CD4-positive, alpha-beta T cell (primary cell): Measurements from ENCODE around the gene FNDC8. TPM values are rescaled to one million over a fixed set of nuclear protein-coding genes. Genes with fewer than 3 reads are reported as not detected.

Experiments
- ATAC-seq: fragments of 200-7000 bp; cut with Tn5 transposase; one replicate; pipeline ENCODE4 v1.10.0; 2022; ENCODE audit warnings: mild to moderate bottlenecking; ENCODE audit not compliant: poor library complexity
- CTCF ChIA-PET: fragments of 350-600 bp; sonication (Branson Sonifier 250); formaldehyde crosslinking; loops from one replicate; lab custom pipeline; 2021; ENCODE audit warnings: antibody characterized with exemption, inconsistent platforms; lab: Charles Lee
- POLR2A ChIA-PET: fragments of 350-600 bp; sonication (Branson Sonifier 250); formaldehyde crosslinking; loops from one replicate; lab custom pipeline; 2021; ENCODE audit warnings: antibody characterized with exemption, inconsistent platforms; lab: Charles Lee
- DNase-seq, 14 experiments: peaks; one replicate each; pipeline ENCODE4 v3.0.0-alpha.2; 2013 to 2020; ENCODE audit warnings: mixed read lengths in 2 of 14
- H3K27ac ChIP-seq, 2 donors: one replicate each; pipeline versions ENCODE4 v1.5.1 to v1.7.0; 2013; ENCODE audit warnings: low read length in 2 of 2, low read depth in 1 of 2, mild to moderate bottlenecking in 1 of 2
- H3K27me3 ChIP-seq, 2 experiments: 1 replicate in 1 of 2; 2 replicates in 1 of 2; pipeline versions ENCODE4 v1.6.1 to v1.7.0; 2013; ENCODE audit warnings: low read length in 2 of 2, control low read depth in 1 of 2, mild to moderate bottlenecking in 1 of 2, moderate library complexity in 1 of 2; ENCODE audit not compliant: insufficient read depth in 2 of 2, control insufficient read depth in 1 of 2
- H3K36me3 ChIP-seq: one replicate; pipeline ENCODE4 v1.6.1; 2013; ENCODE audit warnings: low read length, control low read depth; ENCODE audit not compliant: insufficient read depth
- H3K4me1 ChIP-seq: one replicate; pipeline ENCODE4 v1.6.1; 2013; ENCODE audit warnings: low read length, control low read depth; ENCODE audit not compliant: insufficient read depth
- H3K4me3 ChIP-seq: one replicate; pipeline ENCODE4 v1.5.1; 2013; ENCODE audit warnings: mild to moderate bottlenecking, low read length, moderate library complexity
- H3K9me3 ChIP-seq, 2 experiments: 1 replicate in 1 of 2; 2 replicates in 1 of 2; pipeline versions ENCODE4 v1.6.1 to v1.7.0; 2013; ENCODE audit warnings: low read length in 2 of 2, mild to moderate bottlenecking in 2 of 2, control low read depth in 1 of 2, moderate library complexity in 1 of 2; ENCODE audit not compliant: control insufficient read depth in 1 of 2, insufficient read depth in 1 of 2
- H3K27ac Mint-ChIP-seq: one replicate; pipeline ENCODE4 v1.8.0; 2020; ENCODE audit warnings: mixed read lengths
- H3K27me3 Mint-ChIP-seq: one replicate; pipeline ENCODE4 v1.8.0; 2021; ENCODE audit warnings: mixed read lengths
- H3K36me3 Mint-ChIP-seq: one replicate; pipeline ENCODE4 v1.8.0; 2021; ENCODE audit warnings: low read depth, mixed read lengths
- H3K4me1 Mint-ChIP-seq: one replicate; pipeline ENCODE4 v1.8.0; 2021; ENCODE audit warnings: low read depth, mixed read lengths
- H3K4me3 Mint-ChIP-seq: one replicate; pipeline ENCODE4 v1.8.0; 2020; ENCODE audit warnings: mild to moderate bottlenecking, mixed read lengths
- H3K9me3 Mint-ChIP-seq: one replicate; pipeline ENCODE4 v1.8.0; 2020; ENCODE audit warnings: mixed read lengths
- intact Hi-C, 2 experiments: fragments of 100-400 bp; cut with DNase I in 1 of 2; cut with micrococcal nuclease in 1 of 2; formaldehyde crosslinking; loops; one replicate each; pipeline versions ENCODE4 v1.15.1 to v1.9.0; 2023 to 2025; cut with DNase I, micrococcal nuclease
- polyA plus RNA-seq, 2 donors: library from polyadenylated mRNA; unstranded; fragments of 120-200 nt; gene quantifications; one replicate each; pipeline ENCODE4 v1.2.1, GENCODE V29; 2013
- total RNA-seq, 174 experiments: library from RNA in 2 of 174; stranded (reverse) in 2 of 174; gene quantifications; one replicate each; pipeline ENCODE4 v1.2.3 and lab custom pipeline; 2021 to 2026
- TF ChIP-seq, protein P1 (sequence below): fragments of 200-600 bp; IDR thresholded peaks from one replicate; pipeline ENCODE4 v1.8.0; 2022; ENCODE audit warnings: antibody characterized with exemption, mild to moderate bottlenecking

FNDC8 gene
- total RNA-seq: not detected
- polyA plus RNA-seq (2013, experiment 1 of 2): 0.16 TPM
- 0.29 TPM for polyA plus RNA-seq (2013, experiment 2 of 2)
- total RNA-seq (lab: John Stamatoyannopoulos, UW): 0 to 0.34 (median 0) reads per million in 172 experiments

DNA sequence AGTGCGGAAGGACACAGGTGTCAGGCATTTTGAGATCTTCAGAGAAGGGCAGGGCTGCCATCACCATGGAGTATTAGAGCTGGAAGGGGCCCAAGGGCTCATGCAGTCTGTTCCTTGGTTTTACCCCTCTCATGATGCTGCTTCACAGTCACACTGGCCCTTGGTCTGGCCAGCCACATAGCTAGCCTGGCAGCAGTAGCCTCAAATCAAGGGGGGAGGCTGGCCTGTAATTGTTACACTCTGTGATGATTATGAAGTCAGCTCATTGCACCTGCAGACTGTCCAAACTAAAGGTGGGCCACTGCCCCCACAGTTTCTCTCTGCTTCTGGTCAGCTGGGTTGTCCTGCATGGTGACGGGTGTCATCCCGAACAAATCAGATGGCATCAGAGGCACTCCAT, at the start of gene FNDC8:
Gene FNDC8 (plus strand): TSS at position 301 of the 400 bp plus-strand sequence. CDS start 79 bp downstream, at position 380.
- CTCF ChIA-PET: interaction anchor here (0.6 kb wide), 1 partner anchor 683 kb away, joined by 4 read pairs; no protein-coding TSS in a partner anchor
- peaks cover 4% of the 10 kb centered on the region for H3K36me3 Mint-ChIP-seq
- TF ChIP-seq, protein P1, sequence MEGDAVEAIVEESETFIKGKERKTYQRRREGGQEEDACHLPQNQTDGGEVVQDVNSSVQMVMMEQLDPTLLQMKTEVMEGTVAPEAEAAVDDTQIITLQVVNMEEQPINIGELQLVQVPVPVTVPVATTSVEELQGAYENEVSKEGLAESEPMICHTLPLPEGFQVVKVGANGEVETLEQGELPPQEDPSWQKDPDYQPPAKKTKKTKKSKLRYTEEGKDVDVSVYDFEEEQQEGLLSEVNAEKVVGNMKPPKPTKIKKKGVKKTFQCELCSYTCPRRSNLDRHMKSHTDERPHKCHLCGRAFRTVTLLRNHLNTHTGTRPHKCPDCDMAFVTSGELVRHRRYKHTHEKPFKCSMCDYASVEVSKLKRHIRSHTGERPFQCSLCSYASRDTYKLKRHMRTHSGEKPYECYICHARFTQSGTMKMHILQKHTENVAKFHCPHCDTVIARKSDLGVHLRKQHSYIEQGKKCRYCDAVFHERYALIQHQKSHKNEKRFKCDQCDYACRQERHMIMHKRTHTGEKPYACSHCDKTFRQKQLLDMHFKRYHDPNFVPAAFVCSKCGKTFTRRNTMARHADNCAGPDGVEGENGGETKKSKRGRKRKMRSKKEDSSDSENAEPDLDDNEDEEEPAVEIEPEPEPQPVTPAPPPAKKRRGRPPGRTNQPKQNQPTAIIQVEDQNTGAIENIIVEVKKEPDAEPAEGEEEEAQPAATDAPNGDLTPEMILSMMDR: no peak
- H3K36me3 ChIP-seq: no peaks in the 10 kb centered on the region
- POLR2A ChIA-PET: no interaction called here
- no peak for ATAC-seq
- H3K27me3 ChIP-seq: no peaks in the 10 kb centered on the region
- no peak for DNase-seq
- no peaks in the 10 kb centered on the region for H3K27me3 Mint-ChIP-seq
- no peak within 1 kb of the TSS for H3K27ac ChIP-seq
- intact Hi-C loops: no loop called here
- H3K9me3 Mint-ChIP-seq: no peaks in the 10 kb centered on the region
- peaks cover 34% of the 10 kb centered on the region for H3K4me1 ChIP-seq
- H3K4me3 ChIP-seq: no peak within 1 kb of the TSS
- H3K4me3 Mint-ChIP-seq: peak within 1 kb of the TSS; percentile 67
- peaks cover 30% of the 10 kb centered on the region for H3K4me1 Mint-ChIP-seq
- no peak within 1 kb of the TSS for H3K27ac Mint-ChIP-seq
- no peaks in the 10 kb centered on the region for H3K9me3 ChIP-seq

DNA sequence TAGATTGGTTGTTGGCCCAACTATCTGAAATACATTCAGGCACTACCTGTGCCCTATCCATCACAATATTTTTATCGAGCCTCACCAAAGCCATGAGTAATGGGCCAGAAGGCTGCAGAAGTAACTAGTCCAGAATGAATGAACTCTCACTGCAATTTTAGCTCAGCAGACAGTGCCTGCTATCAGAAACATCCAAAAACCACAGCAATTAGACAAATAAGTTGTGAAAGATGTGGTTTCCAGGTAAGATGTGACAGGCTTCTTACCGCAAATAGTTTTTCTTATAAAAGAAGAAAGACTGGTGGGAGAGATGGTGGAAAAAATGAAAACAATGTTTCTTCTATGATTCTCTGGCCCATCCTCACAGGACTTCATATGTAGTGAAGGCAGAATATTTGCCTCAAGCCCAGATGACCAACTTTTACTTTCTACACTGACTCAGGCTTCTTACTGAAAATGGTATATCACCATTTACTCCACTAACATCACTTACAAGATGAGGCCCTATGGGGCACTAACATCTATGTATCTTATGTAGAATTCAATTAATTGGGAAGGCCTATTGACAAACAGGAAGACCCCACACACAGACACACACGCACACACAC, 48.1 kb upstream of the FNDC8 start:
- intact Hi-C loops: loop anchor here (1.0 to 2.0 kb wide), 3 partner anchors 9 to 16 kb away; no protein-coding TSS in a partner anchor
- H3K9me3 ChIP-seq: no peaks in the 10 kb centered on the region
- DNase-seq (peak in 4 of 14 experiments; percentile 35 to 68 (median 58)), ATAC-seq (peak; percentile 62)
- no peak overlapping the region for H3K4me3 ChIP-seq
- H3K27me3 ChIP-seq: no peaks in the 10 kb centered on the region
- peaks cover 10% of the 10 kb centered on the region for H3K36me3 ChIP-seq
- H3K4me3 Mint-ChIP-seq: peak overlapping the region; percentile 26
- peaks cover 59% of the 10 kb centered on the region for H3K4me1 ChIP-seq
- H3K27me3 Mint-ChIP-seq: no peaks in the 10 kb centered on the region
- peaks cover 18% of the 10 kb centered on the region for H3K36me3 Mint-ChIP-seq
- TF ChIP-seq, protein P1: no peak
- POLR2A ChIA-PET: interaction anchor here (1.2 to 3.5 kb wide), 8 partner anchors 9 to 93 kb away, joined by 4 to 18 read pairs (median 6); partner anchors contain the start of genes LIG3 and RFFL
- CTCF ChIA-PET: interaction anchor here (0.9 to 3.4 kb wide), 5 partner anchors 9 to 92 kb away, joined by 3 to 14 read pairs (median 9); partner anchors contain the start of genes RAD51D and RFFL
- peaks cover 82% of the 10 kb centered on the region for H3K4me1 Mint-ChIP-seq
- H3K27ac Mint-ChIP-seq: peak overlapping the region; percentile 83
- peak overlapping the region in 1 of 2 donors; percentile 24 for H3K27ac ChIP-seq
- H3K9me3 Mint-ChIP-seq: no peaks in the 10 kb centered on the region

DNA sequence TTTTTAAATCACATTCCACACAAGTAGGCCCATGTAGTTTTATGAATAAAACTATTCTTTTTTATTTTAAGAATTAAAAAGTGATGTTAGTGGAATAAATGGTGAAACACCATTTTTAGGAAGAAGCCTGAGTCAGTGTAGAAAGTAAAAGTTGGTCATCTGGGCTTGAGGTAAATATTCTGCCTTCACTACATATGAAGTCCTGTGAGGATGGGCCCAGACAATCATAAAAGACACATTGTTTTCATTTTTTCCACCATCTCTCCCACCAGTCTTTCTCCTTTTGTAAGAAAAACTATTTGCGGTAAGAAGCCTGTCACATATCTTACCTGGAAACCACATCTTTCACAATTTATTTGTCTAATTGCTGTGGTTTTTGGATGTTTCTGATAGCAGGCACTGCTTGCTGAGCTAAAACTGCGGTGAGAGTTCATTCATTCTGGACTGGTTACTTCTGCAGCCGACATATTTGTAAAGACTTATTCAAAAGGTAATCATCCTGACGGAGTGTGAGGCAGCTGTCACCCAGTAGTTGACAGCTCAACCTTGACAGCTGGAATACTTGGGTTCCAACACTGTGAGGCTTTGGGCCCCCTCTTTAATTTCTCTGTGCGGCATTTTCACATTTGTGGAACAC, 47.3 kb upstream of the FNDC8 start:
- ChIA-PET CTCF (interaction anchor here (0.9 to 3.4 kb wide), 5 partner anchors 11 to 93 kb away, joined by 3 to 14 read pairs (median 8); partner anchors contain the start of genes RAD51D and RFFL), POLR2A (interaction anchor here (1.5 to 3.5 kb wide), 7 partner anchors 9 to 94 kb away, joined by 4 to 18 read pairs (median 13); partner anchors contain the start of genes LIG3 and RFFL)
- Mint-ChIP-seq H3K36me3 (peaks cover 10% of the 10 kb centered on the region), H3K9me3 (no peaks in the 10 kb centered on the region), H3K27ac (peak overlapping the region; percentile 83), H3K4me3 (peak overlapping the region; percentile 50), H3K27me3 (no peaks in the 10 kb centered on the region), H3K4me1 (peaks cover 75% of the 10 kb centered on the region)
- H3K4me1 ChIP-seq: peaks cover 55% of the 10 kb centered on the region
- DNase-seq: peak in 4 of 14 experiments; percentile 15 to 57 (median 36)
- no peak overlapping the region for H3K4me3 ChIP-seq
- intact Hi-C loops: loop anchor here (1.0 to 2.0 kb wide), 3 partner anchors 8 to 15 kb away; no protein-coding TSS in a partner anchor
- no peaks in the 10 kb centered on the region for H3K27me3 ChIP-seq
- peak; percentile 28 for ATAC-seq
- H3K36me3 ChIP-seq: peaks cover 2% of the 10 kb centered on the region
- H3K9me3 ChIP-seq: no peaks in the 10 kb centered on the region
- H3K27ac ChIP-seq: peak overlapping the region in 1 of 2 donors; percentile 14
- TF ChIP-seq, protein P1: no peak
